Right lobe of liver (tissue), 6 donors: ENCODE results near the gene SHISA9. TPM values are rescaled to one million over a fixed set of nuclear protein-coding genes. Genes with fewer than 3 reads are reported as not detected.

Source experiments
- ATAC-seq, 4 donors: fragments of 200-7000 bp; cut with Tn5 transposase; one replicate each; pipeline ENCODE4 v1.9.1; 2020; ENCODE audit warnings: mild to moderate bottlenecking in 4 of 4, moderate library complexity in 4 of 4
- DNase-seq, 3 donors: peaks; one replicate each; pipeline ENCODE4 v3.0.0-alpha.2; 2020
- H3K27ac ChIP-seq, 3 donors: fragments of 200-600 bp; one replicate each; pipeline ENCODE4 v1.8.0; 2022
- H3K27me3 ChIP-seq, 2 donors: fragments of 200-600 bp; one replicate each; pipeline ENCODE4 v1.8.0; 2022
- H3K36me3 ChIP-seq, 4 donors: fragments of 200-600 bp; sonication (generic) in 1 of 4; one replicate each; pipeline versions ENCODE4 v1.5.1 to v1.8.0; 2017 to 2022; ENCODE audit warnings: control low read depth in 1 of 4
- H3K4me1 ChIP-seq, 4 donors: fragments of 200-600 bp; sonication (generic) in 1 of 4; one replicate each; pipeline versions ENCODE4 v1.5.1 to v1.8.0; 2017 to 2022; ENCODE audit warnings: control low read depth in 1 of 4
- H3K4me3 ChIP-seq, 3 donors: fragments of 200-600 bp; one replicate each; pipeline ENCODE4 v1.8.0; 2022
- H3K9me3 ChIP-seq, 4 donors: fragments of 200-600 bp; sonication (generic) in 1 of 4; one replicate each; pipeline versions ENCODE4 v1.5.1 to v1.8.0; 2017 to 2022; ENCODE audit warnings: control low read depth in 1 of 4
- CTCF ChIP-seq, 4 donors: fragments of 200-600 bp in 3 of 4; fragments of 450-650 bp in 1 of 4; IDR thresholded peaks; one replicate each; pipeline versions ENCODE4 v1.5.1 to v1.8.0; 2016 to 2022; ENCODE audit warnings: antibody characterized with exemption in 4 of 4, mild to moderate bottlenecking in 2 of 4
- POLR2A ChIP-seq: fragments of 450-650 bp; IDR thresholded peaks from one replicate; pipeline ENCODE4 v1.6.1; 2017; ENCODE audit warnings: antibody characterized with exemption, mild to moderate bottlenecking
- WGBS: methylation state at CpG from one replicate; pipeline ENCODE4 v1.1.6; 2018; ENCODE audit warnings: low coverage, low lambda C conversion rate; ENCODE audit not compliant: insufficient coverage; ENCODE audit errors: missing lambda C conversion rate; 5-methylcytosine and 5-hydroxymethylcytosine counted together
- intact Hi-C, 2 donors: fragments of 100-400 bp; cut with DNase I; formaldehyde crosslinking; loops; one replicate each; pipeline versions ENCODE4 v1.11.2 to v1.14.1; 2022
- total RNA-seq, 6 experiments: library from RNA; depleted of rRNA in 2 of 6; stranded (reverse); fragments of >200 nt in 2 of 6; fragmentation: NEBNext Ultra II Directional in 3 of 6; extraction: Animal tissue kit (Norgen Biotek cat#: 25700) in 3 of 6; gene quantifications; one replicate each; pipeline versions ENCODE4 v1.1.0 to v1.2.4, GENCODE V29; 2016 to 2023
- donor health status: DM: no; HTN: yes; CAD: no.
- donor health status: DM: no; HTN: no; CAD: no.
- donor health status: DM: no; HTN: no; CAD: no.
- donor health status: DM: no; HTN: yes; CAD: no.
- donor health status: DM: no; HTN: yes; CAD: no.

SHISA9 gene
- total RNA-seq, 6 experiments from 2014 or later: 0.02 to 0.06 TPM; not detected in 4

DNA sequence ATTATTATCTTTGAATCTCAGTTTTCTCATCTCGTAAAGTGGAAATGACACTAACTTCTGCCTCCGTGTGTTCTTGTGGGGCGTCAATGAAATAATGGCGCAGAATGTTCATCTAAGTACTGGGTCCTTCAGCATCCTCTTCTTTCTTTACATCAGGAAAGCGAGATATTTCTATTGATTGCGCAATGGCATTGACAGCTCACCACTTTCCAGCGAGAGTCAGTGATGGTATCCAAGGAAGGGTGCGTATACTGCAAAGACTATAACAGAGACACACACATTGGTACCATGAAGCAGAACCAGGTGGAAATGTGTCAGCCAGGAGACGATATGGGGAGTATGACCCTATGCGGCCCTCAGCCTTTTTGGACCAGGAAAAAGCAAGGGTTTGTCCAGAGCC lies 162.1 kb downstream of the SHISA9 start:
- DNase-seq (no peak), ATAC-seq (no peak)
- intact Hi-C loops: no loop called here
- Histone ChIP-seq H3K36me3 (no peaks in the 10 kb centered on the region), H3K9me3 (no peaks in the 10 kb centered on the region), H3K4me3 (no peak overlapping the region), H3K27me3 (no peaks in the 10 kb centered on the region), H3K4me1 (no peaks in the 10 kb centered on the region), H3K27ac (no peak overlapping the region)
- 80% methylated on average over 10 of the region's 10 CpGs for WGBS
- TF ChIP-seq POLR2A: no peak
- TF ChIP-seq CTCF (IDR thresholded peaks at IDR 0.05): no peak

DNA sequence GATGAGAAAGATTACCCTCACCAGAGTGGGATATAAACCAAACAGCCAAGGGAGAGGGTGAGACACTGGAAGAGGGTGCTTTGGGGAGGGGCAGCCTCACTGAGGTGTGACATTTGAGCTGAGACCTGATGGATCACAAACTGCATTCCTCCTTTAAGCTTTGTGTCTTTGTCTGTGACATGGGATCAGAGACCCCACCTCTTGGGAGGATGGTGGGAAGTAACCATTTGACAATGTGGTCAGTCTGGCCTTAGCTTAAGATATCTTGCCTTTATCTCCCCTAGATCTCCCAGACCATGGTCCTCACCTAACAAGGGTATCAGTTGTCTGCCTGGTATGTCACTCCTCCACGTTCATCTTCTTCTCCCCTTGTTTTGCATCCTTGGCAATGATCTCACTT lies 163.4 kb downstream of the SHISA9 start:
- TF ChIP-seq CTCF (IDR thresholded peaks at IDR 0.05) (no peak), POLR2A (no peak)
- Histone ChIP-seq H3K4me3 (no peak overlapping the region), H3K36me3 (no peaks in the 10 kb centered on the region), H3K27ac (no peak overlapping the region), H3K4me1 (no peaks in the 10 kb centered on the region), H3K27me3 (no peaks in the 10 kb centered on the region), H3K9me3 (no peaks in the 10 kb centered on the region)
- DNase-seq (no peak), ATAC-seq (no peak)
- intact Hi-C loops: no loop called here
- 25% methylated on average over 1 of the region's 1 CpG for WGBS

DNA sequence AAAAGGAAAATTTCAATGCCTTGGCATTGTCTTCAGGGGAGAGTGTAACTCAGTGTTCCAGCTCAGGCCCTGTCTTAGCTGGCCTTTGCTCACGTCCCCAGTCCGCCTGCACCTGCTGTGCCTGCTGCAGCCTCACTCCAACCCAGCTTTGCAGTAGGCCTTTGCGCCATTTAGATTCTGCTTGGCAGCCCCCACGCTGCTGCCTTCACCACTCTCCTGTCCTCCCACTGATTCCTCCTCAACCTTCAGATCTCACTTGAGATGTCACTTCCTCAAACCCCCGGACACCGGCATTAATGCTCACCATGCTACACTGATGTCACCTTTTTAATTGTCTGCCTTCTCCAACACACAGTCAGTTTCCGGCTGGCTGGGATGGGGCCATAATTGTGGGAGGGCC lies 166.2 kb downstream of the SHISA9 start:
- ATAC-seq (no peak), DNase-seq (no peak)
- no peaks in the 10 kb centered on the region for H3K36me3 ChIP-seq
- no peaks in the 10 kb centered on the region for H3K27me3 ChIP-seq
- intact Hi-C loops: no loop called here
- H3K4me3 ChIP-seq: no peak overlapping the region
- H3K27ac ChIP-seq: no peak overlapping the region
- WGBS: 96% methylated on average over 7 of the region's 7 CpGs
- no peak for TF ChIP-seq CTCF (IDR thresholded peaks at IDR 0.05)
- TF ChIP-seq POLR2A: no peak
- no peaks in the 10 kb centered on the region for H3K4me1 ChIP-seq
- H3K9me3 ChIP-seq: no peaks in the 10 kb centered on the region

DNA sequence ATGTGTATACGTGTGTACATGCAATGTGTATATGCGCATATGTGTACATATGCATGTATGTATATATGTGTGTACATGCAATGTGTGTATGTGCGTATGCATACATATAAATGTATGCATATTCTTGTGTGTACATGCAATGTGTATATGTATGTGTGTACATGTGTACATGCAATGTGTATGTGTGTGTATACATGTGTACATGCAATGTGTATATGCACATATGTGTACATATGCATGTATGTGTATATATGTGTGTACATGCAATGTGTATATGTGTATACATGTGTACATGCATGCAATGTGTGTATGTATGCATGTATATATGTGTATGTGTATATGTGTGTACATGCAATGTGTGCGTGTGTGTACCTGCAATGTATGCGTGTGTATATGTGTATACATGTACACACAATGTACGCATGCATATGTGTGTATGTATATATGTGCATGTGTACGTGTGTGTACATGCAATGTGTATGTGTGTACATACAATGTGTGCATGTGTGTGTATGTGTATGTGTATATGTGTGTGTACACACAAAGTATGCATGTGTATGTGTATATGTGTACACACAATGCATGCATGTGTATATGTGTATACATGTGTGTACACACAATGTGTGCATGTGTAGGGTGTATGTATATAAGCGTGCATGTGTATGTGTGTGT lies 167.7 kb downstream of the SHISA9 start:
- WGBS: 89% methylated on average over 7 of the region's 8 CpGs
- no peak for TF ChIP-seq CTCF (IDR thresholded peaks at IDR 0.05)
- TF ChIP-seq POLR2A: no peak
- H3K9me3 ChIP-seq: no peaks in the 10 kb centered on the region
- DNase-seq (no peak), ATAC-seq (no peak)
- H3K4me3 ChIP-seq: no peak overlapping the region
- H3K4me1 ChIP-seq: no peaks in the 10 kb centered on the region
- H3K27me3 ChIP-seq: no peaks in the 10 kb centered on the region
- intact Hi-C loops: no loop called here
- no peaks in the 10 kb centered on the region for H3K36me3 ChIP-seq
- no peak overlapping the region for H3K27ac ChIP-seq

DNA sequence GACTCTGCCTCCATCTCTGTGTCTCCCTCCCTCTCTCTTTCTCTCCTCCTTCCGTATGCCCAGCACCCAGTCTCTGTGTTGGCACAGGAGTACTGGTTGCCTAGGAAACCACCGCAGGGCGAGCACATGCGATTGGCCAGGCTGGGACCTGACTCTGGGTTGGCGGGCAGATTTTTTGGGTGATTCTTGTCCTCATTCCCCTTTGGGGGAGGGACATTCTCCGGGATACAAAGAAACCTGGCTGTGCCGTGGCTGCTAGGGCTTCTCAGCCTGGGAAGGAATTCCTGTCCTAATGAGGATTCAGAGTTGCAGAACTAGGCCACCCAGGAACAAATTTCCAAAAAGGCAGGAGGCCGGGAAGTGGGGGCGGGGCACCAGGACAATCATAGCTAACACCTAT lies 168.9 kb downstream of the SHISA9 start:
- ATAC-seq (no peak), DNase-seq (no peak)
- no peak for TF ChIP-seq CTCF (IDR thresholded peaks at IDR 0.05)
- Histone ChIP-seq H3K36me3 (no peaks in the 10 kb centered on the region), H3K4me3 (no peak overlapping the region), H3K9me3 (no peaks in the 10 kb centered on the region), H3K27me3 (no peaks in the 10 kb centered on the region), H3K27ac (no peak overlapping the region), H3K4me1 (no peaks in the 10 kb centered on the region)
- 6% methylated on average over 6 of the region's 9 CpGs for WGBS
- intact Hi-C loops: no loop called here
